ENCODE data around the gene CMYA5.

The CMYA5 gene

GRCh38 chr5:79800979-79801827 is 111.6 kb downstream of the CMYA5 start:
- no peak for DNase-seq

- DNase-seq: no peak
These were observed 112.8 kb downstream of the CMYA5 start for GRCh38 chr5:79802406-79802805.

GRCh38 chr5:79803007-79803406 is 113.4 kb downstream of the CMYA5 start:
- no peak for DNase-seq

- no peak for DNase-seq
These were observed 117.1 kb downstream of the CMYA5 start for GRCh38 chr5:79806741-79807140.

GRCh38 chr5:79809743-79810142 is 120.1 kb downstream of the CMYA5 start:
- DNase-seq: no peak

GRCh38 chr5:79811081-79811480 is 121.4 kb downstream of the CMYA5 start:
- no peak for DNase-seq

GRCh38 chr5:79811904-79812303 is 122.3 kb downstream of the CMYA5 start:
- no peak for DNase-seq

GRCh38 chr5:79814699-79815098 is 125.1 kb downstream of the CMYA5 start:
- DNase-seq: no peak

GRCh38 chr5:79816014-79816413 is 126.4 kb downstream of the CMYA5 start:
- no peak for DNase-seq

- no peak for DNase-seq
These were observed 131.0 kb downstream of the CMYA5 start for GRCh38 chr5:79820648-79821047.

- DNase-seq: no peak
These were observed 134.8 kb downstream of the CMYA5 start for GRCh38 chr5:79824444-79824843.

- DNase-seq: no peak
These were observed 136.2 kb downstream of the CMYA5 start for GRCh38 chr5:79825802-79826201.

- no peak for DNase-seq
These were observed 137.6 kb downstream of the CMYA5 start for GRCh38 chr5:79827159-79827629.

GRCh38 chr5:79829260-79829659 is 139.6 kb downstream of the CMYA5 start:
- DNase-seq: no peak

GRCh38 chr5:79831381-79832309 is 142.0 kb downstream of the CMYA5 start:
- no peak for DNase-seq

GRCh38 chr5:79832911-79833310 is 143.3 kb downstream of the CMYA5 start:
- DNase-seq: no peak

- no peak for DNase-seq
These were observed 144.6 kb downstream of the CMYA5 start for GRCh38 chr5:79834098-79834753.

GRCh38 chr5:79834754-79835714 is 145.4 kb downstream of the CMYA5 start:
- no peak for DNase-seq

GRCh38 chr5:79837761-79838551 is 148.3 kb downstream of the CMYA5 start:
- no peak for DNase-seq

- no peak for DNase-seq
These were observed 150.7 kb downstream of the CMYA5 start for GRCh38 chr5:79840084-79840990.

Data from NCI-H1694 (cell line).